Neutrophil (primary cell): ENCODE results near the gene LYRM1.

Source experiments
- H3K27ac ChIP-seq: fragments of 200-600 bp; sonication (generic); 2 replicates; pipeline ENCODE4 v1.5.1; 2016; ENCODE audit warnings: mild to moderate bottlenecking, moderate library complexity
- H3K27me3 ChIP-seq: fragments of 200-600 bp; sonication (generic); 2 replicates; pipeline ENCODE4 v1.6.0; 2016; ENCODE audit warnings: mild to moderate bottlenecking
- H3K36me3 ChIP-seq: fragments of 200-600 bp; sonication (generic); 2 replicates; pipeline ENCODE4 v1.5.1; 2017
- H3K4me1 ChIP-seq, 2 experiments: fragments of 200-600 bp in 1 of 2; sonication (generic) in 1 of 2; 1 replicate in 1 of 2; 2 replicates in 1 of 2; pipeline versions ENCODE4 v1.5.1 to v1.6.1; 2013 to 2016; ENCODE audit warnings: low read depth in 1 of 2, low read length in 1 of 2, mild to moderate bottlenecking in 1 of 2, moderate library complexity in 1 of 2; ENCODE audit not compliant: control insufficient read depth in 1 of 2, insufficient read depth in 1 of 2
- H3K4me3 ChIP-seq, 2 experiments: fragments of 200-600 bp in 1 of 2; sonication (generic) in 1 of 2; 1 replicate in 1 of 2; 2 replicates in 1 of 2; pipeline ENCODE4 v1.5.1; 2013 to 2016; ENCODE audit warnings: low read depth in 1 of 2, low read length in 1 of 2, mild to moderate bottlenecking in 1 of 2, moderate library complexity in 1 of 2
- H3K9me3 ChIP-seq: fragments of 200-600 bp; sonication (generic); 2 replicates; pipeline ENCODE4 v1.5.1; 2016
- CTCF ChIP-seq: fragments of 200-600 bp; sonication (generic); IDR thresholded peaks from 2 replicates; pipeline ENCODE4 v1.5.1; 2016; ENCODE audit warnings: antibody characterized with exemption

Gene LYRM1

GRCh38 chr16:20931066-20931600, 30.6 kb downstream of the LYRM1 start:
- H3K27ac ChIP-seq, result no peak overlapping the region
- H3K9me3 ChIP-seq, result no peaks in the 10 kb centered on the region
- H3K36me3 ChIP-seq, result no peaks in the 10 kb centered on the region
- no peak for TF ChIP-seq CTCF
- no peaks in the 10 kb centered on the region for H3K4me1 ChIP-seq
- H3K4me3 ChIP-seq, result no peak overlapping the region
- no peaks in the 10 kb centered on the region for H3K27me3 ChIP-seq

GRCh38 chr16:20933589-20933988, 33.0 kb downstream of the LYRM1 start:
- no peaks in the 10 kb centered on the region for H3K27me3 ChIP-seq
- H3K9me3 ChIP-seq, result no peaks in the 10 kb centered on the region
- no peak overlapping the region for H3K4me3 ChIP-seq
- H3K4me1 ChIP-seq, result no peaks in the 10 kb centered on the region
- no peak for TF ChIP-seq CTCF
- H3K36me3 ChIP-seq, result no peaks in the 10 kb centered on the region
- H3K27ac ChIP-seq, result no peak overlapping the region

- Histone ChIP-seq H3K27ac (no peak overlapping the region), H3K4me1 (peaks cover 4 to 8% of the 10 kb centered on the region in 2 experiments), H3K4me3 (no peak overlapping the region), H3K27me3 (no peaks in the 10 kb centered on the region), H3K9me3 (no peaks in the 10 kb centered on the region), H3K36me3 (no peaks in the 10 kb centered on the region)
- no peak for TF ChIP-seq CTCF
Observed at GRCh38 chr16:20937736-20938135, 37.2 kb downstream of the LYRM1 start.

GRCh38 chr16:20938426-20938825, 37.9 kb downstream of the LYRM1 start:
- Histone ChIP-seq H3K4me3 (no peak overlapping the region), H3K36me3 (no peaks in the 10 kb centered on the region), H3K9me3 (no peaks in the 10 kb centered on the region), H3K4me1 (peaks cover 4 to 8% of the 10 kb centered on the region in 2 experiments), H3K27ac (no peak overlapping the region), H3K27me3 (no peaks in the 10 kb centered on the region)
- no peak for TF ChIP-seq CTCF

GRCh38 chr16:20939611-20940010, 39.0 kb downstream of the LYRM1 start:
- Histone ChIP-seq H3K27ac (no peak overlapping the region), H3K9me3 (no peaks in the 10 kb centered on the region), H3K4me1 (peaks cover 4 to 8% of the 10 kb centered on the region in 2 experiments), H3K4me3 (no peak overlapping the region), H3K27me3 (no peaks in the 10 kb centered on the region), H3K36me3 (no peaks in the 10 kb centered on the region)
- TF ChIP-seq CTCF, result no peak
